CD14-positive monocyte (primary cell): ENCODE data around the gene LIFR. TPM values are rescaled to one million over a fixed set of nuclear protein-coding genes. Genes with fewer than 3 reads are reported as not detected.

Experiments used
- DNase-seq, 3 donors: peaks; one replicate each; pipeline ENCODE4 v3.0.0-alpha.2; 2011 to 2022
- H2AFZ ChIP-seq: 2 replicates; pipeline ENCODE4 v1.6.0; 2012; ENCODE audit warnings: mild to moderate bottlenecking, low read depth, low read length, inconsistent platforms; ENCODE audit not compliant: insufficient read depth, poor library complexity, severe bottlenecking
- H3K27ac ChIP-seq, 2 donors: 1 replicate in 1 of 2; 2 replicates in 1 of 2; pipeline ENCODE4 v1.5.1; 2012 to 2013; ENCODE audit warnings: low read length in 2 of 2, control low read depth in 1 of 2, inconsistent platforms in 1 of 2, low read depth in 1 of 2, mild to moderate bottlenecking in 1 of 2
- H3K27me3 ChIP-seq, 2 donors: one replicate each; pipeline versions ENCODE4 v1.6.0 to v1.6.1; 2011 to 2013; ENCODE audit warnings: low read length in 2 of 2; ENCODE audit not compliant: control insufficient read depth in 2 of 2, insufficient read depth in 2 of 2
- H3K36me3 ChIP-seq, 2 donors: replicated peaks in 1 of 2; 1 replicate in 1 of 2; 2 replicates in 1 of 2; pipeline versions ENCODE4 v1.5.1 to v1.6.1; 2012 to 2013; ENCODE audit warnings: low read length in 2 of 2, control low read depth in 1 of 2, inconsistent platforms in 1 of 2, mild to moderate bottlenecking in 1 of 2; ENCODE audit not compliant: insufficient read depth in 2 of 2, control insufficient read depth in 1 of 2
- H3K4me1 ChIP-seq, 2 donors: 1 replicate in 1 of 2; 2 replicates in 1 of 2; pipeline versions ENCODE4 v1.5.1 to v1.6.1; 2012 to 2013; ENCODE audit warnings: low read length in 2 of 2, control low read depth in 1 of 2, inconsistent platforms in 1 of 2, mild to moderate bottlenecking in 1 of 2, moderate library complexity in 1 of 2; ENCODE audit not compliant: insufficient read depth in 2 of 2, control insufficient read depth in 1 of 2
- H3K4me2 ChIP-seq: replicated peaks from 2 replicates; pipeline ENCODE3; 2012; ENCODE audit warnings: low read length, moderate library complexity, mild to moderate bottlenecking; ENCODE audit not compliant: poor library complexity, severe bottlenecking; ENCODE audit errors: extremely low read depth
- H3K4me3 ChIP-seq, 3 experiments: fragments of 200-600 bp in 1 of 3; sonication (generic) in 1 of 3; replicated peaks in 1 of 3; 1 replicate in 2 of 3; 2 replicates in 1 of 3; pipeline ENCODE4 v1.5.1; 2011 to 2013; ENCODE audit warnings: low read length in 3 of 3, mild to moderate bottlenecking in 3 of 3, control low read depth in 2 of 3, low read depth in 2 of 3, inconsistent platforms in 1 of 3, moderate library complexity in 1 of 3
- H3K79me2 ChIP-seq: 2 replicates; pipeline ENCODE4 v1.6.0; 2012; ENCODE audit warnings: mild to moderate bottlenecking, control low read depth, inconsistent platforms, low read length, moderate library complexity; ENCODE audit not compliant: insufficient read depth
- H3K9ac ChIP-seq: 2 replicates; pipeline ENCODE4 v1.6.0; 2017; ENCODE audit warnings: low read length, mild to moderate bottlenecking; ENCODE audit not compliant: insufficient read depth, poor library complexity, severe bottlenecking
- H3K9me3 ChIP-seq, 2 donors: replicated peaks in 1 of 2; 1 replicate in 1 of 2; 2 replicates in 1 of 2; pipeline versions ENCODE4 v1.5.1 to v1.6.1; 2012 to 2013; ENCODE audit warnings: low read length in 2 of 2, control low read depth in 1 of 2; ENCODE audit not compliant: control insufficient read depth in 1 of 2, insufficient read depth in 1 of 2
- H4K20me1 ChIP-seq: 2 replicates; pipeline ENCODE4 v1.6.0; 2012; ENCODE audit warnings: mild to moderate bottlenecking, low read length, control low read depth, moderate library complexity; ENCODE audit not compliant: insufficient read depth
- H3K27ac Mint-ChIP-seq, 7 donors: one replicate each; pipeline ENCODE4 v1.8.0; 2020; ENCODE audit warnings: mild to moderate bottlenecking in 7 of 7, mixed read lengths in 7 of 7, moderate library complexity in 6 of 7, inconsistent platforms in 2 of 7
- H3K27me3 Mint-ChIP-seq, 3 donors: one replicate each; pipeline ENCODE4 v1.8.0; 2021 to 2022; ENCODE audit warnings: low read depth in 3 of 3, mild to moderate bottlenecking in 3 of 3, mixed read lengths in 3 of 3, moderate library complexity in 3 of 3, inconsistent platforms in 1 of 3
- H3K36me3 Mint-ChIP-seq, 2 donors: one replicate each; pipeline ENCODE4 v1.8.0; 2020; ENCODE audit warnings: mixed read lengths in 2 of 2, inconsistent platforms in 1 of 2, mild to moderate bottlenecking in 1 of 2
- H3K4me1 Mint-ChIP-seq: one replicate; pipeline ENCODE4 v1.8.0; 2020; ENCODE audit warnings: mild to moderate bottlenecking, mixed read lengths
- H3K4me3 Mint-ChIP-seq, 2 donors: one replicate each; pipeline ENCODE4 v1.8.0; 2020; ENCODE audit warnings: mild to moderate bottlenecking in 2 of 2, mixed read lengths in 2 of 2, moderate library complexity in 1 of 2
- H3K9me3 Mint-ChIP-seq, 7 donors: one replicate each; pipeline ENCODE4 v1.8.0; 2020 to 2022; ENCODE audit warnings: mixed read lengths in 7 of 7, mild to moderate bottlenecking in 6 of 7, moderate library complexity in 6 of 7, inconsistent platforms in 2 of 7
- WGBS: methylation state at CpG from one replicate; pipeline ENCODE4 v1.1.5; 2013; ENCODE audit warnings: missing lambda C conversion rate; ENCODE audit not compliant: insufficient coverage; 5-methylcytosine and 5-hydroxymethylcytosine counted together
- intact Hi-C, 2 donors: fragments of 100-400 bp; cut with micrococcal nuclease; formaldehyde crosslinking; loops; one replicate each; pipeline versions ENCODE4 v1.15.0 to v1.15.1; 2023
- polyA plus RNA-seq, 3 donors: library from polyadenylated mRNA; depleted of rRNA in 1 of 3; unstranded in 2 of 3; stranded (reverse) in 1 of 3; fragments of 300-500 nt in 2 of 3; fragments of >200 nt in 1 of 3; fragmentation: Illumina TruSeq in 2 of 3; gene quantifications; 1 replicate in 2 of 3; 2 replicates in 1 of 3; pipeline ENCODE4 v1.2.3, GENCODE V29; 2012 to 2021
- TF ChIP-seq, protein P1 (sequence below): fragments of 200-600 bp; IDR thresholded peaks from one replicate; pipeline ENCODE4 v1.8.0; 2022; ENCODE audit warnings: antibody characterized with exemption, mild to moderate bottlenecking

The LIFR gene
- polyA plus RNA-seq, 3 donors = not detected

DNA sequence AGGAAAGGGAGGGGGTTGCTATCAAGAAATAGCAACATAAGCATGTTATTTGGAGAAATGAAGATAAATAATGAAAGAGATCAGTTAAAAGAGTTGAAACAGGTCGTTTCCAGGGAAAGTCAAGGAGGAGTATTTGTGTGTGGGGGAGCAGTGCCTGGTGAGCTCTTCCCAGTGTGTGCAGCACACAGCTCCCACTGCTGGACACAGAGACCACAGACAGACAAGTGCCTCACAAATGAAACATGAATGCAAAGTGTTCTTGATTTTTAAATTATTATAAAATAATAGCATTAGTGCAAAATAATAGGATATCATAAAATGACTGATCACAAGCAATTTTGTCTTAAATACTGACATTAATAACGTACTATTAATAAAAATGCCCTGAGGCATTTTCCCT is 40.8 kb downstream of the LIFR start:
- no peak overlapping the region for H3K27ac ChIP-seq
- no peak overlapping the region for H3K4me3 ChIP-seq
- Mint-ChIP-seq H3K27ac (no peak overlapping the region), H3K4me3 (no peak overlapping the region), H3K9me3 (peaks cover 0 to 9% (median 2%) of the 10 kb centered on the region in 7 donors), H3K36me3 (no peaks in the 10 kb centered on the region), H3K4me1 (no peaks in the 10 kb centered on the region), H3K27me3 (peaks cover 15 to 22% (median 20%) of the 10 kb centered on the region in 3 donors)
- DNase-seq = no peak
- no peaks in the 10 kb centered on the region for H3K36me3 ChIP-seq
- no peaks in the 10 kb centered on the region for H3K79me2 ChIP-seq
- no peaks in the 10 kb centered on the region for H4K20me1 ChIP-seq
- peaks cover 9 to 24% of the 10 kb centered on the region in 2 donors for H3K27me3 ChIP-seq
- no peak overlapping the region for H3K9ac ChIP-seq
- no peaks in the 10 kb centered on the region for H3K9me3 ChIP-seq
- intact Hi-C loops = no loop called here
- H3K4me1 ChIP-seq = no peaks in the 10 kb centered on the region
- WGBS = 25% methylated on average over 1 of the region's 2 CpGs
- no peak overlapping the region for H3K4me2 ChIP-seq
- no peak overlapping the region for H2AFZ ChIP-seq
- TF ChIP-seq, protein P1, sequence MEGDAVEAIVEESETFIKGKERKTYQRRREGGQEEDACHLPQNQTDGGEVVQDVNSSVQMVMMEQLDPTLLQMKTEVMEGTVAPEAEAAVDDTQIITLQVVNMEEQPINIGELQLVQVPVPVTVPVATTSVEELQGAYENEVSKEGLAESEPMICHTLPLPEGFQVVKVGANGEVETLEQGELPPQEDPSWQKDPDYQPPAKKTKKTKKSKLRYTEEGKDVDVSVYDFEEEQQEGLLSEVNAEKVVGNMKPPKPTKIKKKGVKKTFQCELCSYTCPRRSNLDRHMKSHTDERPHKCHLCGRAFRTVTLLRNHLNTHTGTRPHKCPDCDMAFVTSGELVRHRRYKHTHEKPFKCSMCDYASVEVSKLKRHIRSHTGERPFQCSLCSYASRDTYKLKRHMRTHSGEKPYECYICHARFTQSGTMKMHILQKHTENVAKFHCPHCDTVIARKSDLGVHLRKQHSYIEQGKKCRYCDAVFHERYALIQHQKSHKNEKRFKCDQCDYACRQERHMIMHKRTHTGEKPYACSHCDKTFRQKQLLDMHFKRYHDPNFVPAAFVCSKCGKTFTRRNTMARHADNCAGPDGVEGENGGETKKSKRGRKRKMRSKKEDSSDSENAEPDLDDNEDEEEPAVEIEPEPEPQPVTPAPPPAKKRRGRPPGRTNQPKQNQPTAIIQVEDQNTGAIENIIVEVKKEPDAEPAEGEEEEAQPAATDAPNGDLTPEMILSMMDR = no peak

DNA sequence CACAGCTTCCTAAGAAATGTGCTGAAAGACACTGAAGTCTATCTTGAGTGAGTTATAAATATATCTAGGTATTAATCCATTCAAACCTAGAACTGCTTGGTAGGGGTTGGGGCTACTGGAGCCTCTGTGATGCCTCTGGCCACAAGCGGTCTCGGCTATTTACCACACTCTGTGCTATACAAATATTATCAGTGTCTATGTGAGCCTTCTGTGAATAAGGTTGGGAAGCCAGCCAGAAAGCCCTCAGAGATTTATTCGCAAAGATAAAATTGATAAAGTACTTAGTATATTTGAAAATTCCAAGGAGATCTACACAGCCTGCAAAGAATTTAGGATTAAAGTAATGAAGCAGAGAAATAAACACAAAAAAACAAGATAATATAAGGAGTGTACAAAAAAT is 41.4 kb downstream of the LIFR start:
- intact Hi-C loops = no loop called here
- DNase-seq = no peak
- Histone ChIP-seq H3K27ac (no peak overlapping the region), H3K4me3 (no peak overlapping the region), H3K36me3 (no peaks in the 10 kb centered on the region), H3K4me1 (no peaks in the 10 kb centered on the region), H3K9ac (no peak overlapping the region), H3K79me2 (no peaks in the 10 kb centered on the region), H4K20me1 (no peaks in the 10 kb centered on the region), H3K4me2 (no peak overlapping the region), H2AFZ (no peak overlapping the region), H3K9me3 (no peaks in the 10 kb centered on the region), H3K27me3 (peaks cover 9 to 22% of the 10 kb centered on the region in 2 donors)
- WGBS = no CpG with 5 or more reads among the region's 3 CpGs
- Mint-ChIP-seq H3K27ac (no peak overlapping the region), H3K9me3 (peaks cover 0 to 9% (median 2%) of the 10 kb centered on the region in 7 donors), H3K4me3 (no peak overlapping the region), H3K4me1 (no peaks in the 10 kb centered on the region), H3K27me3 (peaks cover 15 to 24% (median 23%) of the 10 kb centered on the region in 3 donors), H3K36me3 (no peaks in the 10 kb centered on the region)
- TF ChIP-seq, protein P1 = no peak
